Activated naive CD4-positive, alpha-beta T cell treated with anti-CD3 and anti-CD28 coated beads, Interleukin-2, amount 10 ng/mL, durations not matched to agents 7 days and 5 days (primary cell): ENCODE data around the gene DNAJC12.
A peak's percentile ranks its signal among the peaks of the same experiment; 100 is the strongest.
"Not testable (repeated sequence)": the region's sequence is repeated elsewhere in the genome, so short reads cannot be mapped to it uniquely, and the experiment has no call there.

Experiments
- CTCF ChIA-PET: fragments of 350-600 bp; sonication (Branson Sonifier 250); formaldehyde crosslinking; loops from one replicate; lab custom pipeline; 2021; ENCODE audit warnings: antibody characterized with exemption; lab: Charles Lee
- DNase-seq: peaks from one replicate; pipeline ENCODE4 v3.0.0-alpha.2; 2020
- H3K27ac Mint-ChIP-seq: one replicate; pipeline ENCODE4 v1.8.0; 2021; ENCODE audit warnings: mild to moderate bottlenecking, moderate library complexity, mixed read lengths
- H3K27me3 Mint-ChIP-seq: one replicate; pipeline ENCODE4 v1.8.0; 2021; ENCODE audit warnings: mild to moderate bottlenecking, mixed read lengths
- H3K36me3 Mint-ChIP-seq: one replicate; pipeline ENCODE4 v1.8.0; 2021; ENCODE audit warnings: mixed read lengths
- H3K4me1 Mint-ChIP-seq: one replicate; pipeline ENCODE4 v1.8.0; 2021; ENCODE audit warnings: mixed read lengths
- H3K4me3 Mint-ChIP-seq: one replicate; pipeline ENCODE4 v1.8.0; 2021; ENCODE audit warnings: mild to moderate bottlenecking, moderate library complexity, mixed read lengths
- H3K9me3 Mint-ChIP-seq: one replicate; pipeline ENCODE4 v1.8.0; 2021; ENCODE audit warnings: mixed read lengths

Gene DNAJC12

DNA sequence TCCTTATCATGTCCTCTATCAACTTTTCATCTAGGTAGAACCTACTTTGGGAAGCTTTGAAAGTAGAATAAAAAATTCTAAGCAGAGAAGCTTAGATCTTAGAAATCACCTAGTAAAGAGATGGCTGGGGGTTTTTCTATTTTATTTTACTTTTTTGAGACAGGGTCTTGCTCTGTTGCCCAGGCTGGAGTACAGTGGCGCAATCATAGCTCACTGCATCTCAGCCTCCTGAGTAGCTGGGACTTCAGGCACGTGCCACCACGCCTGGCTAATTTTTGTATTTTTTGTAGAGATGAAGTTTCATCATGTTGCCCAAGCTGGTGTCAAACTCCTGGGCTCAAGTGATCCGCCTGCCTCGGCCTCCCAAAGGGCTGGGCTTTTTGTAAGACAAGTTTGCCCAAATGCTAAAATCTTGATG lies 57.8 kb downstream of the DNAJC12 start:
- H3K9me3 Mint-ChIP-seq, H3K27me3 Mint-ChIP-seq, H3K4me3 Mint-ChIP-seq, DNase-seq, H3K27ac Mint-ChIP-seq, H3K36me3 Mint-ChIP-seq: not testable (repeated sequence)
- H3K4me1 Mint-ChIP-seq: peaks cover 39% of the 10 kb centered on the region
- CTCF ChIA-PET: interaction anchor here (0.7 to 7.2 kb wide), 24 partner anchors 8 to 376 kb away, joined by 3 to 195 read pairs (median 5); partner anchors contain the start of genes CTNNA3 and DNAJC12

DNA sequence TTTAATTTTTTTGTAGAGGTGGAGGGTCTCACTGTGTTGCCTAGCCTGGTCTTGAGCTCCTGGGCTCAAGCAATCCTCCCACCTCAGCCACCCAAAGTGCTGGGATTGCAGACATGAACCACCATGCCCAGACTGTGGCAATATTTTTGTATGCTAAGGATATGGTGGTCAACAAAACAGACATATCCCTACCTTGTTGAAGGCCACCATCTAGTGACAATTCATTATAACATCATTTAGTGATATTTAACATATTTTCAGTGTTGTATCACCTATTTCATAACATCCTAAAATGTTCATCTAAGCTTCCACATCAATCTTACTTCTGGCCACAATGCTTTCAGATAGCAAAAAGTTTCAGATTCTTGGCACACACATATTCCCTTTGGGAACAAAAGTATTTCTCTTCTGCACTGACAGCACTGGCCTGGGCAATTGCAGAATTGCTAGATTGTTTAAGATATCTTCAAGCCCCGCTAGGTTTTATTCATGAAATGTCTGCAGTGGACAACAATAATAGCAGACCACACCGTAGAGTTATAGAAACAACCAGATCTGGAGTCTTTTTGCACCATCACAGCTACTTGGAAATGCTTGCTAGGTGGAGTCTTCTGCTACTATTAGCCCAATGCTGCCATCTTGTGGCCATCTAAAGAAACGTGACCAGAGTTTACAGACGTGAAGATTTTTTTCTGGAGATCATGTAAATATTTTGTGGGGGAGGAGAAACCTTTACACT lies 58.4 kb downstream of the DNAJC12 start:
- peak; percentile 82 for DNase-seq
- no peaks in the 10 kb centered on the region for H3K9me3 Mint-ChIP-seq
- H3K4me3 Mint-ChIP-seq: no peak overlapping the region
- H3K36me3 Mint-ChIP-seq: peaks cover 2% of the 10 kb centered on the region
- peaks cover 34% of the 10 kb centered on the region for H3K4me1 Mint-ChIP-seq
- CTCF ChIA-PET: interaction anchor here (0.7 to 7.2 kb wide), 28 partner anchors 9 to 474 kb away, joined by 3 to 195 read pairs (median 5); partner anchors contain the start of genes CTNNA3 and DNAJC12
- no peak overlapping the region for H3K27ac Mint-ChIP-seq
- peaks cover 3% of the 10 kb centered on the region for H3K27me3 Mint-ChIP-seq

DNA sequence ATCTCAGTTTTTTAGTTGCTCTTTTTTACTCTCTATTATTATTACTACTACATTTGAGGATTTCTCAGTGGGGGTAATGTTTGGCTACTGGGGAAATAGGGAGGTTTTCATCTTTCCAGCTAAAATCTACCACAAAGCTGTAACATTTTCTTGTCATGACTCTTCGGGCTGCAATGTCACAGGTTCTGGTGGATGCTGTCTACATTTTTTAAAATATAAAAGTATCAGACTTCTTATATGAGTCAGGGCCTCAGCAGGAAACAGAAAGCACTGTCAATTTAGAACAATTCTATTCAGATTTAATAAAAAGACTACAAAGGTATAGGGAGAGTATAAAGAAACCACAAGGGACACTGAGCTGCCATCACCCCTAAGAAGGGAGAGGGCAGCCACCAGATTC lies 61.6 kb downstream of the DNAJC12 start:
- H3K27ac Mint-ChIP-seq: no peak overlapping the region
- peaks cover 34% of the 10 kb centered on the region for H3K4me1 Mint-ChIP-seq
- H3K9me3 Mint-ChIP-seq: no peaks in the 10 kb centered on the region

DNA sequence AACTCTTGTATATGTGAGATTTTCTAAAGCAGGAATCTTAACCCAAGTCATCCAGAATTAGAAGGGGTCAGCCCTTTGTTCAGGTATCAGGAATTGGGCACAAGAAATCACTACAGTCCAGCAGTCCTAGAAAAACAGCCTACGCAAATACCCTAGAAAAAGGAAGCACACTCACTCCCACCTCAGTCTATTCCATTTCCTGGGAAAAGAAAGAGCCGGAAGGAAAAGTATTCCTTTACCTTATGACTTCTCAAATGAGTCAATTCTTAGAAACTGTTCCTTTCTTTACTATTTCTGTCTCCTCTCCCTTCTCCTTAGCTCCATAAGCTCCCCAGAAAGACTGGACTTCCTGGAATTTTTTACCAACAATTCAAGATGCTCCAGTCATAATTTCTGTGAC lies 62.7 kb downstream of the DNAJC12 start:
- CTCF ChIA-PET: interaction anchor here (0.6 kb wide), 1 partner anchor 11 kb away, joined by 3 read pairs; no protein-coding TSS in a partner anchor
- H3K27ac Mint-ChIP-seq: no peak overlapping the region

More for the DNA sequence above, 61.6 kb downstream of the DNAJC12 start:
- Mint-ChIP-seq H3K4me3 (no peak overlapping the region), H3K36me3 (no peaks in the 10 kb centered on the region), H3K27me3 (peaks cover 3% of the 10 kb centered on the region)
- CTCF ChIA-PET: interaction anchor here (1.3 to 7.2 kb wide), 2 partner anchors 9 to 80 kb away, joined by 3 to 195 read pairs; partner anchors contain the start of gene CTNNA3
- no peak for DNase-seq

DNA sequence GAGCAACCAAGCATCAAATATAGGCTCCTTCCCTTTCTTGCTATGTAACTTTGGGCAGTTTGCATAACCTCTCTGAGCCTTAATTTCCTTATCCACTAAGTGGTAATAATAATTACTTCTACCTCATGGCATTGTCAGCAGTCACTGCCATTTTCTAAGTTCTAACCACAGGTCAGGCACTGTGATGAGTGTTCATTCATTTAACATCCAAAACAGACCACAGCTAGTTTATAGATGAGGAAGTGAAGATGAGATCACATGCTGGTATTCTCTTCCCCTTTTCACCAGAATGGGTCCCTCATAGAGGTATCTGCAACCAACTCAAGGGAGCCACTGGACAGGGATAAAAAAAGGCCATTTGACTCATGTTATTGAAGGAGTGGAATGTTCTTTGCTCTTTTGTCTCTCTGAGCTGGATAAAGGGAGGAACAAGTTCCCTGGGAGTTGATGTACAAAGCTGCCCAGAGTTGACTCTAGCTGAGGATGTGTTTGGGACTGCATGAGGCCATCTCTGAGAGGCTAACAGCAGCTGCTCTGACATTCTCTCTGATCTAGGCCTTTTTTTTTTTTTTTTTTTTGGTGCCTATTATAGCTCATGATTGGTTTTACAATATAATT lies 65.0 kb downstream of the DNAJC12 start:
- Mint-ChIP-seq H3K4me1 (peaks cover 36% of the 10 kb centered on the region), H3K9me3 (no peaks in the 10 kb centered on the region), H3K4me3 (no peak overlapping the region), H3K36me3 (no peaks in the 10 kb centered on the region), H3K27ac (peak overlapping the region; percentile 63), H3K27me3 (no peaks in the 10 kb centered on the region)
- no peak for DNase-seq
- CTCF ChIA-PET: interaction anchor here (1.0 to 2.2 kb wide), 4 partner anchors 9 to 82 kb away, joined by 4 to 8 read pairs (median 6); no protein-coding TSS in a partner anchor

More for the DNA sequence above, 62.7 kb downstream of the DNAJC12 start:
- no peak for DNase-seq
- H3K36me3 Mint-ChIP-seq: no peaks in the 10 kb centered on the region
- H3K27me3 Mint-ChIP-seq: peaks cover 3% of the 10 kb centered on the region
- H3K4me1 Mint-ChIP-seq: peaks cover 39% of the 10 kb centered on the region
- H3K4me3 Mint-ChIP-seq: no peak overlapping the region
- no peaks in the 10 kb centered on the region for H3K9me3 Mint-ChIP-seq

DNA sequence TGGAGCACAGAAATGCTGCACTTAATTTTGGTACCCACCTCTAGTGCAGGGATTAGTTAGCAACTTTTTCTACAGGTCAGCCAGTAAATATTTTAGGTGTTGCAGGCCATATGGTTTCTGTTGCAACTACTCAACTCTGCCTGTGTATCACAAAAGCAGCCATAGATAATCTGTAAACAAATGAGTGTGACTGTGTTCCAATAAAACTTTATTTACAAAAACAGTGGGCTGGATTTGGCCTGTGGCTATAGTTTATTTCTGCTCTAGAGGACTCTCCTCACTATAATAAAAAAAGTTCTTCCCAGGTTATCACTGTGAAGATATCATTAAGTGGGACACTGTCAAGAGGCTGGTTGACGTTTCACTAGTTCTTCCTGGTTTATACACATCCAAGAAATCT lies 65.8 kb downstream of the DNAJC12 start:
- CTCF ChIA-PET: interaction anchor here (0.7 to 2.2 kb wide), 3 partner anchors 13 to 75 kb away, joined by 3 to 8 read pairs (median 7); no protein-coding TSS in a partner anchor

DNA sequence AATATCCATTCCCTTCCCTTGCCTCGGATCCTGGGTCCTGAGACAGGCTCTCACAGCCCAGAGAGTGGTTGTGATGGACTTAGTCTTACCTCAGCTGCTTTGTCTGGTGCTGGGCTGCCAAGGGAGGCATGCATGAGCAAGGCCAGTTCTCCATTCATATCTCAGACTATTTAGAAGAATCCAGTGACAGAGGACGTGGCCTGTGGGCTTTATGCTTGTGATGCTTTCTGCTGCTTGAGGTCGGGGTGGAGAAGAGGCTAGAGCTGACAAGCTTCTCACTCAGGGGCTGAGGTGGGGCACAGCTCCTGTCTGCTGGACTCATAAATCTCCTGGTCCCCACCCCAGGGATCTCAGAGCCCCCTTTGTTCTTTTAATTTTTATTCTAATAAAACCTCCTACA lies 66.8 kb downstream of the DNAJC12 start:
- Mint-ChIP-seq H3K4me1 (peaks cover 36% of the 10 kb centered on the region), H3K4me3 (no peak overlapping the region), H3K27me3 (no peaks in the 10 kb centered on the region), H3K36me3 (no peaks in the 10 kb centered on the region), H3K9me3 (no peaks in the 10 kb centered on the region), H3K27ac (peak overlapping the region; percentile 85)
- DNase-seq: peak; percentile 39
- CTCF ChIA-PET: interaction anchor here (0.9 to 1.9 kb wide), 4 partner anchors 8 to 74 kb away, joined by 3 to 15 read pairs (median 4); no protein-coding TSS in a partner anchor

More for the DNA sequence above, 65.8 kb downstream of the DNAJC12 start:
- DNase-seq: no peak
- Mint-ChIP-seq H3K4me1 (peaks cover 36% of the 10 kb centered on the region), H3K36me3 (no peaks in the 10 kb centered on the region), H3K27me3 (no peaks in the 10 kb centered on the region), H3K9me3 (no peaks in the 10 kb centered on the region), H3K27ac (no peak overlapping the region), H3K4me3 (no peak overlapping the region)

DNA sequence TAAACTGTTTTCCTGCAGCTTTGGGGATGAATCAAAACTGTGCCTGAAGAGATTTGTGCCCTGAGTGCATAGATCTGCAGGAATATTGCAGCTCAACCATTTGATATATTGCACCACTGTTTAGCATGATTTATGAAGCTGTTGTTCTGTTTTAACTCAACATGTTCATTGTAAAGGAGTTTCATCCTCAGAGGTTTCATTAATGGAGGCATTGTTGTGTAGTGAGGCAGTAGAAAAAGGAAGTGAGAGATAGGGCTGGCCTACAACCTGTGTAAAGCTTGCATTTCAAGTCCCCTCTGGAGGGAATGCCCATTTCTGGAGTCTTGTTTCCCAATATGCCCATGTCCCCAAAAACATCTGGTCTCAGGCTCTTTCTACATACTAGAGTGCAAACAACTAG lies 67.5 kb downstream of the DNAJC12 start:
- Mint-ChIP-seq H3K4me1 (peaks cover 40% of the 10 kb centered on the region), H3K4me3 (no peak overlapping the region), H3K27me3 (no peaks in the 10 kb centered on the region), H3K27ac (no peak overlapping the region), H3K36me3 (no peaks in the 10 kb centered on the region), H3K9me3 (no peaks in the 10 kb centered on the region)
- CTCF ChIA-PET: interaction anchor here (0.9 to 1.9 kb wide), 3 partner anchors 9 to 74 kb away, joined by 3 to 15 read pairs (median 4); no protein-coding TSS in a partner anchor
- no peak for DNase-seq

DNA sequence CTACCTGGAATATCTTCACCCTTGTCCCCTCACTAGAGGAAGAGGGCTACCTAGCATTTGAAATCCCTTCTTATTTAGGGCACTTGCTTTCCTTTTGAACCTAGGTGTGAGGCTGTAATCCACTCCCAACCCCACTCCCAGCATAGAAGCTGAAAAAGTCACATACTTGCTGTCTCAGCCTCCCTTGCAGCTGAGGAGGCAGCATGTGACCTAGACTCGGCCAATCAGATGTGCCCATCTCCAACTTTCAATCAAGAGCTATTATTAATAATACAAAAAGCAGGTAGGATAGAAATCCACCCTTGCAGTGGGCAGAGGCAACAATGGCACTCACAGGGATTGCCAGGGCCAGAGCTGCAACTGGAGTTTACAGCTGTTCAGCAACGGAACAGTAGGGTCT lies 70.7 kb downstream of the DNAJC12 start:
- Mint-ChIP-seq H3K9me3 (no peaks in the 10 kb centered on the region), H3K27me3 (peaks cover 8% of the 10 kb centered on the region), H3K27ac (no peak overlapping the region), H3K36me3 (peaks cover 2% of the 10 kb centered on the region), H3K4me1 (peaks cover 38% of the 10 kb centered on the region), H3K4me3 (no peak overlapping the region)
- CTCF ChIA-PET: interaction anchor here (1.0 to 2.4 kb wide), 3 partner anchors 12 to 101 kb away, joined by 3 to 14 read pairs (median 7); no protein-coding TSS in a partner anchor
- DNase-seq: no peak

DNA sequence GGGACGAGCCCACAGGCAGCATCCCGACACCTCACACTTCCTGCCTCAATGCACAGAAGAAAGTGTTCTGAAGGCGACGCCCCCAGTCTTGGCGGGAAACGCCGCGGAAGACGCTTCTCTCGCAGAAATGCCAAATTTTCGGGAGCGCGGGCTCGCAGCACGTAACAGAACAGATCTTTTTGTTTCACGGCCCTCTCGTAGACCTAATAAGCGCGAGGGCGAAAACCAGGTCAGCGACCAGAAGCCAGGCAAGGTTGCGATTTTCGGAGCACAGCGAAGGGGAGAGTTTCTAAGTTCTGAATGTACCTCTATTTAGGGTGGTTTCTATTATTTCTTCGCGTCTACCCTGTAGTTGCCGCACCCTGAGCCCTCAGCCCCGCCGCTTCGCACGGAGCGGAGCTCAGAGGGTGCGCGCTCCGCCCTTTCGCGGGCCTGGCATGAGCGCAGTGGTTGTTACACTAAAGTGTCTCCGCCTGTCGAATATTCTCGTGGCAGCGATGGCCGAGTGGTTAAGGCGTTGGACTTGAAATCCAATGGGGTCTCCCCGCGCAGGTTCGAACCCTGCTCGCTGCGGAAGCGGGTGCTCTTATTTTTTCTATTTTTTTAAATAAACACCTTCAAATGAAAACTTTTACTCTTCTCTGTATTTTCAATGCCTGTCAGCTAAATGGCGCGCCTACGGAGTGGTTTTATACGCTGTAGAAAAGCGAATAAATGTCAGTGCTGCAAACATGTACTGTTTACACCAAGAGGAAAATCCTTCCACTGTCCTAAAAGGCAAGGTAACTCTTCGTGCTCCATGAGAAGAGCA lies 73.8 kb downstream of the DNAJC12 start:
- Mint-ChIP-seq H3K36me3 (peaks cover 2% of the 10 kb centered on the region), H3K4me3 (peak overlapping the region; percentile 77), H3K9me3 (no peaks in the 10 kb centered on the region), H3K27me3 (peaks cover 8% of the 10 kb centered on the region), H3K27ac (peak overlapping the region; percentile 94), H3K4me1 (peaks cover 18% of the 10 kb centered on the region)
- CTCF ChIA-PET: interaction anchor here (0.7 to 1.8 kb wide), 4 partner anchors 9 to 20 kb away, joined by 3 to 4 read pairs (median 3); no protein-coding TSS in a partner anchor
- peak; percentile 96 for DNase-seq

DNA sequence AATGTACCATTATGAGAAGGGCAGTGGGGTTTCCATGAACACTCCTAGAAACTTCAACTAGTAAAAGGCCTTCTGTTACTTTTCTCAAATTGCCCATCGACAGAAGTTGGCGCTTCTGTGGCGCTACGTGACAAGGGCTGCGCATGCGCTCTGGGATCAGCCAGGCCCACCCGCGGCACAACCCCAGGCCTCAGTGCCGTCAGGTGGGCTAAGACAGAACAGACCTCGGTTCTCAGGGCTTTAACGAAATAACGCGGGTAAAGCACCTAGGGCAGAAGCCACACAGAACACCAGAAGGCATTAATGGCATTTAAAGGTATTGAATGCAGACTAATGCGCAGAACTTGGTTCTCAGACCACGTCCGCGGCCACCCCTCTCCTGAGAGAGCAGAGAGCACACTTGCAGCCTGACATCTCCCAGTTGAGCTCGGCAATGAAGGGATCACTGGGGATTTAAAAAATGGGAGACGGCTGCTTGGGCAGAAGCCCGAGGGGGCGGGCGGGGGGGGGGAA lies 74.4 kb downstream of the DNAJC12 start:
- CTCF ChIA-PET: interaction anchor here (1.8 to 4.4 kb wide), 2 partner anchors 12 to 16 kb away, joined by 3 to 13 read pairs; no protein-coding TSS in a partner anchor

DNA sequence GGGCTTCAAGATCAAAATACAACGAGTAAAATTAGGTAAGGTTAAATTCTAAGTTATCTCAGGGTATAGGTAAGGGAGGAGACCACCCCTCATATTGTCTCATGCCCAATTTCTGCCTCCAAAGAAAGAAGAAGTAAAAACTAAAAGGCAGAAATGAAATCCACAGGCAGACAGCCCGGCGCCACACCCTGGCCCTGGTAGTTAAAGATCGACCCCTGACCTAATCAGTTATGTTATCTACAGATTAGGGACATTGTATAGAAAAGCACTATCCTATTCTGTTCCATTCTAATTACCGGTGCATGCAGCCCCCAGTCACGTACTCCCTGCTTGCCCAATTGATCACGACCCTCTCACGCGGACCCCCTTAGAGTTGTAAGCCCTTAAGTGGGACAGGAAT lies 75.4 kb downstream of the DNAJC12 start:
- Mint-ChIP-seq H3K27me3 (peaks cover 13% of the 10 kb centered on the region), H3K4me1 (peaks cover 18% of the 10 kb centered on the region)
- not testable (repeated sequence) for H3K36me3 Mint-ChIP-seq, H3K27ac Mint-ChIP-seq, H3K4me3 Mint-ChIP-seq, DNase-seq, H3K9me3 Mint-ChIP-seq
- CTCF ChIA-PET: interaction anchor here (1.0 to 4.4 kb wide), 2 partner anchors 17 to 65 kb away, joined by 3 to 13 read pairs; no protein-coding TSS in a partner anchor

More for the DNA sequence above, 74.4 kb downstream of the DNAJC12 start:
- Mint-ChIP-seq H3K4me1 (peaks cover 18% of the 10 kb centered on the region), H3K36me3 (peaks cover 2% of the 10 kb centered on the region), H3K27me3 (peaks cover 8% of the 10 kb centered on the region), H3K4me3 (peak overlapping the region; percentile 77), H3K9me3 (no peaks in the 10 kb centered on the region), H3K27ac (peak overlapping the region; percentile 94)
- DNase-seq: peak; percentile 76

DNA sequence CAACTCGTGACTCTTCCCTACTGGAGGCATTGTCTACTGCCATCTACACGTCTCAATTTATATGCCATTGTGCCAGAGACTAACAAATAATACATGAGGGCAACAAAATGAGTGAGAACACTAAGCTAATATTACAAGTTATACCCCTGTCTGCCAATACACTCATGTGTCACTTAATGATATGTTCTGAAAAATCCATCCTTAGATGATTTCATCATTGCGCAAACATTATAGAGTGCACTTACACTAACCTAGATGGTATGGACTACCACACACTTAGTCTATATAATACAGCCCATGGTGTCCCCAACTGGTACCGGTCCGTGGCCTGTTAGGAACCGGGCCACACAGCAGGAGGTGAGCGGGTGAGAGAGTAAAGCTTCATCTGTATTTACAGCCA lies 77.7 kb downstream of the DNAJC12 start:
- CTCF ChIA-PET: interaction anchor here (1.3 to 4.4 kb wide), 2 partner anchors 17 to 20 kb away, joined by 3 to 13 read pairs; no protein-coding TSS in a partner anchor
- peaks cover 13% of the 10 kb centered on the region for H3K4me1 Mint-ChIP-seq
- no peak overlapping the region for H3K4me3 Mint-ChIP-seq
- no peaks in the 10 kb centered on the region for H3K9me3 Mint-ChIP-seq
- DNase-seq: no peak
- H3K36me3 Mint-ChIP-seq: peaks cover 2% of the 10 kb centered on the region
- no peak overlapping the region for H3K27ac Mint-ChIP-seq
- H3K27me3 Mint-ChIP-seq: peaks cover 22% of the 10 kb centered on the region
